Lower lobe of right lung (tissue), 2 donors: ENCODE results near the gene PDE6C. TPM values are rescaled to one million over a fixed set of nuclear protein-coding genes. Genes with fewer than 3 reads are reported as not detected.

ENCODE experiments used
- ATAC-seq, 2 donors: fragments of 200-7000 bp; cut with Tn5 transposase; one replicate each; pipeline ENCODE4 v1.9.1; 2020 to 2022; ENCODE audit warnings: mild to moderate bottlenecking in 2 of 2, moderate library complexity in 2 of 2
- DNase-seq: peaks from one replicate; pipeline ENCODE4 v3.0.0-alpha.2; 2020
- H3K27ac ChIP-seq: fragments of 200-600 bp; one replicate; pipeline ENCODE4 v1.8.0; 2022
- H3K27me3 ChIP-seq: fragments of 200-600 bp; one replicate; pipeline ENCODE4 v1.8.0; 2022; ENCODE audit warnings: low read depth
- H3K36me3 ChIP-seq: fragments of 200-600 bp; one replicate; pipeline ENCODE4 v1.8.0; 2022; ENCODE audit warnings: mild to moderate bottlenecking
- H3K4me1 ChIP-seq: fragments of 200-600 bp; one replicate; pipeline ENCODE4 v1.8.0; 2022
- H3K4me3 ChIP-seq: fragments of 200-600 bp; one replicate; pipeline ENCODE4 v1.8.0; 2022; ENCODE audit warnings: mild to moderate bottlenecking
- H3K9me3 ChIP-seq: fragments of 200-600 bp; one replicate; pipeline ENCODE4 v1.8.0; 2022
- intact Hi-C: fragments of 100-400 bp; cut with DNase I; formaldehyde crosslinking; loops from one replicate; pipeline ENCODE4 v1.11.0; 2022
- total RNA-seq: library from RNA; stranded (reverse); fragmentation: NEBNext Ultra II Directional; extraction: Animal tissue kit (Norgen Biotek cat#: 25700); gene quantifications from one replicate; pipeline ENCODE4 v1.2.1, GENCODE V29; 2021
- TF ChIP-seq, protein P1 (sequence below): fragments of 200-600 bp; IDR thresholded peaks from one replicate; pipeline ENCODE4 v1.8.0; 2022; ENCODE audit warnings: antibody characterized with exemption, mild to moderate bottlenecking
- donor health status: DM: no; HTN: yes; CAD: no; lungs with severe emphysema.

The PDE6C gene
- total RNA-seq, 1 donor from 2014 or later, result not detected

DNA sequence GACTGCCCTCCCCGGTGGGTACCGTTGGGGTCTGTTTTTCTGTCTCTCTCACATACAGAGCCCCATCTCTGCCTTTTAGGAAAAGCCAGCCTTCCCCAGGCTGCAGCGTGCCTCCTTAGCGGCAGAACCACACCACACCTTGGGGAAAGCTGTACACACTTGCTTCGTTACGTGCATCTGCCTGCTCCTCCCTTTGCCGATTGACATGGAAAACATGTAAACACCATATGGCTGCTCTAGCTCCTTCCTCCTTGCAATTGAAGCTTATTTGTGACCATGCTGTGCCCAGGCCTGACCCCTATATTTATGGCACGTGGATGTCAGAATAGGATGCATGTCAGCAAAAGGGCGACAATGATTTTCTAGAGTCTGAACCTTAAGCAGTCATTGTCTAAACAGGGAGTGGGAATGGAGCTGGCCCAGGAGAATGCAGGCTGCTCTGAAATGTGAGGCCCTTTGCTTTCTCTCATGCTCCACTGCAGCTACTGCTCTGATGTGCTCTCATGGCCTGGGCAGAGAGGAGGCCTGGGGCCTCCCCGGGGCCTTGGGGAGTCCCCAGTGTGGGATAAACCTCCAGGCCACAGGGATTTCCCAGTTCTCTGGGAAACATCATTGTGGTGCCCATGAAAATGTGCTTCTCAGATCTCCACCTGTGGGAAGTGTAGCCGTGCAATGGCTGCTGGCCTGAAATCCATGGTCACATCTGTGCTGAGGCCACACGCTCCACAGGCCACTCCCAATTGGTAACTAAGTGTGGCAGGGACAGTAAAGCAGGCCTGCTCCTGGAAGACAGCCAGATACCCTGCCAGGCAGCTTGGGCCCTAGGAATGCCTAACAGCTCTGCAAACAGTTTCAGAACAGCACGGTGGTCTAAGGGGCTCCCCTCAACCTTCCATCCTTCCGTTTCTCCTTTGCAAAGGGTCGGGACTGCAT is 18.6 kb downstream of the PDE6C start:
- ATAC-seq (peak in 1 of 2 donors; percentile 19), DNase-seq (no peak)
- no peak overlapping the region for H3K4me3 ChIP-seq
- H3K27ac ChIP-seq, result no peak overlapping the region
- no peaks in the 10 kb centered on the region for H3K4me1 ChIP-seq
- H3K27me3 ChIP-seq, result no peaks in the 10 kb centered on the region
- TF ChIP-seq, protein P1, sequence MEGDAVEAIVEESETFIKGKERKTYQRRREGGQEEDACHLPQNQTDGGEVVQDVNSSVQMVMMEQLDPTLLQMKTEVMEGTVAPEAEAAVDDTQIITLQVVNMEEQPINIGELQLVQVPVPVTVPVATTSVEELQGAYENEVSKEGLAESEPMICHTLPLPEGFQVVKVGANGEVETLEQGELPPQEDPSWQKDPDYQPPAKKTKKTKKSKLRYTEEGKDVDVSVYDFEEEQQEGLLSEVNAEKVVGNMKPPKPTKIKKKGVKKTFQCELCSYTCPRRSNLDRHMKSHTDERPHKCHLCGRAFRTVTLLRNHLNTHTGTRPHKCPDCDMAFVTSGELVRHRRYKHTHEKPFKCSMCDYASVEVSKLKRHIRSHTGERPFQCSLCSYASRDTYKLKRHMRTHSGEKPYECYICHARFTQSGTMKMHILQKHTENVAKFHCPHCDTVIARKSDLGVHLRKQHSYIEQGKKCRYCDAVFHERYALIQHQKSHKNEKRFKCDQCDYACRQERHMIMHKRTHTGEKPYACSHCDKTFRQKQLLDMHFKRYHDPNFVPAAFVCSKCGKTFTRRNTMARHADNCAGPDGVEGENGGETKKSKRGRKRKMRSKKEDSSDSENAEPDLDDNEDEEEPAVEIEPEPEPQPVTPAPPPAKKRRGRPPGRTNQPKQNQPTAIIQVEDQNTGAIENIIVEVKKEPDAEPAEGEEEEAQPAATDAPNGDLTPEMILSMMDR, result no peak
- H3K9me3 ChIP-seq, result no peaks in the 10 kb centered on the region
- intact Hi-C loops, result no loop called here
- H3K36me3 ChIP-seq, result no peaks in the 10 kb centered on the region

DNA sequence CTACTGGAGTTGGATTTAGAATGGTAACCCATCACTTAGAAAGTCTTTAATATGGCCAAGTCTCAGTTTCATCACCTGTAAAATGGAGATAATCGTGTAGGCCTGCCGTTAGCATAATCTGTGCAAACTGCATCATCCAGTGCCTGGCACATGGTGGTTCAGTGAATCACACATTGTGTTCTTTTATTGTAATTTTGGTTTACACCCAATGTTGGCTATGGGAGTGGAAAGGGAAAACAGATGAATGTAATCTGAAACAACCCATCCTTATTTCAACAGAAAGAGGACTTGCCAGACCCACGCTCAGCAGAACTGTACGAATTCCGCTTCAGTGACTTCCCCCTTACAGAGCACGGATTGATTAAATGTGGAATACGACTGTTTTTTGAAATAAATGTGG is 27.5 kb downstream of the PDE6C start:
- no peaks in the 10 kb centered on the region for H3K9me3 ChIP-seq
- no peaks in the 10 kb centered on the region for H3K4me1 ChIP-seq
- ATAC-seq, result no peak
- no peaks in the 10 kb centered on the region for H3K36me3 ChIP-seq
- TF ChIP-seq, protein P1, result no peak
- H3K4me3 ChIP-seq, result no peak overlapping the region
- no peaks in the 10 kb centered on the region for H3K27me3 ChIP-seq
- intact Hi-C loops, result no loop called here
- no peak overlapping the region for H3K27ac ChIP-seq
- DNase-seq, result no peak

DNA sequence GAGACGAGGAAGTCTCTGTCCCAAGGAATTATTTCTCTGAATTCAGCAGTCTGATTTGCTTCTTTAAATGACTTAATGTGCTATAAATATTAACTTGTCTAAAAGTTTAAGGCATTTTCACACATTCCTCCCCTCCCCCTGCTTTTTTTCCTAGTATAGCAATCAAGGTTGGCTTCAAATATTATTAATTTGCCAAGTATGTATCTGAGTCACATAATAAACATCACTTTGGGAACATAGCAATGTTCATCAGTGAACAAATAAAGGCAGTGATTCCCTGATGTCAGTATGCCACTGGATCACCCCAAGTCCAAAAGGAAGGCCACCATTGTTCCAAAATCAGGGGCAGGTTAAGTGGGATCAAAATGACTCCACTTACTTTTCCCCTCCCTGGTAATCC is 40.5 kb downstream of the PDE6C start:
- H3K4me3 ChIP-seq, result no peak overlapping the region
- TF ChIP-seq, protein P1, result no peak
- H3K36me3 ChIP-seq, result no peaks in the 10 kb centered on the region
- DNase-seq (no peak), ATAC-seq (no peak)
- no peaks in the 10 kb centered on the region for H3K9me3 ChIP-seq
- H3K4me1 ChIP-seq, result no peaks in the 10 kb centered on the region
- intact Hi-C loops, result no loop called here
- H3K27ac ChIP-seq, result no peak overlapping the region
- H3K27me3 ChIP-seq, result no peaks in the 10 kb centered on the region

DNA sequence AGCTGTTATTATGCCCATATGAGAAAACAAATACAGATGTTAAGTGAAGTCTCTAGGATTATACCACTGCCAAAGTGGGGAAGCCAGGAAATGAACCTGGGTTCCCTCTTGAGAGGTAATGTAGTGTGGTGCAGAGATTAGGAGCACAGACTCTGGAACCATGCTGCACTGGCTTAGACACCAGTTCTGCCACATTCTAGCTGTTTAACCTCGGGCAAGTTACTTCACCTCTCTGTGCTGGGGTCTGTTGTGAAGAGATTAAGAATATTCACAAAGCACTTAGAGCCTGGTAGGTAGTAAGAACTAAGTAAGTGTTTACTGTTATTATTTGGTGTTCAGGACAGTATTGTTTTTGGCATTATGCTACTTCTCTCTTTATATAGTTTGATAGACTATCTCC is 41.9 kb downstream of the PDE6C start:
- no peaks in the 10 kb centered on the region for H3K36me3 ChIP-seq
- intact Hi-C loops, result no loop called here
- no peak overlapping the region for H3K4me3 ChIP-seq
- DNase-seq, result no peak
- no peak for ATAC-seq
- no peaks in the 10 kb centered on the region for H3K4me1 ChIP-seq
- H3K9me3 ChIP-seq, result no peaks in the 10 kb centered on the region
- TF ChIP-seq, protein P1, result no peak
- H3K27me3 ChIP-seq, result no peaks in the 10 kb centered on the region
- H3K27ac ChIP-seq, result no peak overlapping the region

DNA sequence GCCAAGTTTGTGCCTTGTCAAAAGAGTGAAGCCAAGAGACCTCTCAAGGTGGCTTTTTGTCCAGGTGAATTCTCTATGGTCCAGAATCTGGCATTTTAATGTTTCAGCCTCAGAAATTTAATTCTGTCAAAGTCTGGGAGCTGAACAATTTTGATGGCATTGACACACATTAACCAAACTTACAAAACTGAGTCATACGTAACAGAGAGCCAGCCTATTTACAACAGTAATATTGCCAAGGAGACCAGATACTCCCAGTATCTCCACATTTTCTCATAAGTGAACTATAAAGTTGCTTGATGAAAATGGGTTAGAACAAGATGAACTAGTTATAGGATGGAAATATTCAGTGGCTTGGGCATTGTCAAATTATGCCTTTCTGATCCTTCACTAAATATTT is 43.8 kb downstream of the PDE6C start:
- H3K27ac ChIP-seq, result no peak overlapping the region
- intact Hi-C loops, result no loop called here
- ATAC-seq, result no peak

More for the DNA sequence above, 43.8 kb downstream of the PDE6C start:
- no peak overlapping the region for H3K4me3 ChIP-seq
- TF ChIP-seq, protein P1, result no peak
- no peaks in the 10 kb centered on the region for H3K36me3 ChIP-seq
- H3K27me3 ChIP-seq, result no peaks in the 10 kb centered on the region
- no peak for DNase-seq
- no peaks in the 10 kb centered on the region for H3K9me3 ChIP-seq
- no peaks in the 10 kb centered on the region for H3K4me1 ChIP-seq
